HG02840 (cell line): Measurements from ENCODE around the gene MRPS22.

Source experiments
- ATAC-seq: cut with Tn5 transposase; IDR thresholded peaks from one replicate; pipeline ENCODE4 v1.9.1; 2021; ENCODE audit warnings: mild to moderate bottlenecking, moderate library complexity, moderate number of reproducible peaks; ENCODE audit not compliant: unreplicated experiment, low FRiP score

Gene MRPS22

DNA sequence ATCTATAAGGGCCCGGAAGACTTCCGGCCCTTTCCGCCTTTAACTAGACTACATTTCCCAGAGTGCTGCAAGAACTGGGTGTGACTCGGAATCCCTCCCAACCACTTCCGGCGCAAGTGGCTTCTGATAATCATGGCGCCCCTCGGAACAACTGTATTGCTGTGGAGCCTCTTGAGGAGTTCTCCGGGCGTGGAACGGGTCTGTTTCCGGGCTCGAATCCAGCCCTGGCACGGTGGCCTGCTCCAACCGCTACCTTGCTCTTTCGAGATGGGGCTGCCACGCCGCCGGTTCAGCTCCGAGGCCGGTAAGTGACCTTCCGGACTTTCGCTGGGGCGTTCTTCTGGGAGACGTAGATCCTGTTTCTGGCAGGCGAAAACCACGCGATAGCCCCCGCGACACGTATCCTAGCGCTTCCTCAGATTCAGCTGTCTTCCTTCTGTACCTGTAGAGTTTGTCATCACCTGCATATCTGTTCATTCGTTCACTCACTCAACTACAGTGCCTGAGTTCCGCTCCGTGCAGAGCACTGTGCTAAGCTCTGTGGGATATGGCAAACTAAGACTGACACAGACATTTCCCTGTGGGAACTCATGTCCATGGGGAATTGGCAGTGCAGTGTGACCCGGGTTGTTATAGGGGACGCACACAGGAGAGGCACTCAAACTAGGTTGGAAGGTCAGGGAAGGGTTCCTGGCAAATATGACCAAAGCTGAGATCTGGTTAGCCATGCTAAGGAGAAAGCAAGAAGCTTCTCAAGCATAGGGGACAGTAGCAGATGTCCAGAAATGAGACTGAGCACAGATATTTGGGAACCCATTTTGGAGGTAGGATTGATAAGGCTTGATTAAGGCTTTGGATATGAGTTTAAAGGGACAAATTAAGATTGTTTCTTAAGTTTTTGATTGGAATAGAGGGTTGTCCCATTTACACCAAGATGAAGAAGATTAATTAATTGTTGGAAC lies at the start of gene MRPS22:
TSS of gene MRPS22 (plus strand) at position 126 of the 962 bp plus-strand sequence. CDS start at position 133, 7 bp downstream.
- ATAC-seq: peak; percentile 96

DNA sequence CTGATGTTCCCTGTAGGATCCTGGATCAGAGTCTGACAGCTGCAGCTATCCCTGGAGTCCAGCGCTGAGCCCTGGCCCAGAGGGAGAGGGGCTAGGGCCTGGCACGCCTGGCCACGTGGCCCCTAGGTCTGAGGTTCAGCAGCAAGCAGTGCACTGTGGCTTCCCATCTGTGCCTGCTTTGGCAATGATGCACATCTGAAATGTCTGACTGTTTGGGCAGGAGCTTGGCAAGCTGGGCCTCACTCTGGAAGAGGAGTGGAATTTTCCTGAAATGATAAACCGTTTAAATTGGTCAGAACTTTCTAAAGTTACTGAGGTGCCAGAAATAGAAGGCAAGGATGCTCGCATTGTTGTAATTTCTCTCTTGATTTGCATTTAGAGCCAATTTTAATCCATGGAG lies 48.8 kb upstream of the MRPS22 start:
- ATAC-seq: no peak

DNA sequence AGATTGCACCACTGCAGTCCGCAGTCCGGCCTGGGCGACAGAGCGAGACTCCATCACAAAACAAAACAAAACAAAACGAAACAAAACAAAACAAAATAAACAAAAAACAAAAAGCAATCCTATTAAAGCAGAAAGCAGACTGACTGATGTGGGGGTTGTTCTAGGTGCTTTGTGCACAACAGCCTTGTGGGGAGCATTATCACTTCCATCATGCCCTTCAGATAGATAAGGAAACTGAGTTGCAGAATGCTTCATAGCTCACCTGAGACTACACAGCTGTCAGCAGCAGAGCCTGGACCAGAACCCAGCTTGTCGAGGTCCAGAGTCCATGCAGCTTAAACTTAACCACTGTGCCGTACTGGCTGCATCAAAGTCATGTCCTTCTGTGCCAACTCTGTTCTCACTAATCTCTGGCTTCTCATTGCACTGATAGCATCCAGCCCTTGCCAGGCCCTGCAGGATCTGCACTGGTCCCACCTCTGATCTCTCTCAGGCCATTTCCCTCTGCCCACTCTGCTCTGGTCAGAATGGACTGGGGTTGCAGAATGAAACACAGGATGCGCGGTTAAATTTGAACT lies 47.6 kb upstream of the MRPS22 start:
- no peak for ATAC-seq

DNA sequence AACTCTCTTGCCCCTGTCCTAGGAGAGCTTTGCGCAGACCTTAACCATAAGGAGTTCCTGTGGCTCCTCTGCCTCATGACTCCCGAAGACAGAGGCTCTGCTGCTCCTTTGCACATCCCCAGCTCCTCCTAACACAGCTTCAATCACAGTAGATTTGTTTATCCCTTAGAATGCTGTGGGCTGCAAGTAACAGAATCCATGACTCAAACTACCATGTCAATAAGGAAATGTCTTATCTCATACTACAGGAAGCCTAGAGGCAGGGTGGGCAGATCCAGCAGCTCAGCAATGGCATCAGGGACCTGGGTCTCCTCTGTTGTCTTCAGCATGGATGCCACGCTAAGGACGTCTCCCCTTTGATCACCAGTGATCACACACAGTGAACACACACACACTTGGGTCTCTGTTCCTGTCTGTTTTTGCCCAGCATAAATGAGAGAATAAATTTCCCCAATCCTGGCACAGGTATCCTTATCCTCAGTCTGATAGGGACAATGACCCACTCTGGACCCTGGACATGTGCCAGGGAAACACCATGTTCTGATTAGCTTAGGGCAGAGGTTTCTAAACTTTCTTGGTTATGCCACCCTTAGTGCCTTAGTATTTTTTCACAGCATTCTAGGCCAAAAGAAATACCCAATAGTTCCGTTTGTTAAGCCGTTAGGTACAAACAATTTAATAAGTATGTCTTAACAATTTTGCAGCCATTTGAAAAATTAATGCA lies 46.1 kb upstream of the MRPS22 start:
- ATAC-seq: no peak

DNA sequence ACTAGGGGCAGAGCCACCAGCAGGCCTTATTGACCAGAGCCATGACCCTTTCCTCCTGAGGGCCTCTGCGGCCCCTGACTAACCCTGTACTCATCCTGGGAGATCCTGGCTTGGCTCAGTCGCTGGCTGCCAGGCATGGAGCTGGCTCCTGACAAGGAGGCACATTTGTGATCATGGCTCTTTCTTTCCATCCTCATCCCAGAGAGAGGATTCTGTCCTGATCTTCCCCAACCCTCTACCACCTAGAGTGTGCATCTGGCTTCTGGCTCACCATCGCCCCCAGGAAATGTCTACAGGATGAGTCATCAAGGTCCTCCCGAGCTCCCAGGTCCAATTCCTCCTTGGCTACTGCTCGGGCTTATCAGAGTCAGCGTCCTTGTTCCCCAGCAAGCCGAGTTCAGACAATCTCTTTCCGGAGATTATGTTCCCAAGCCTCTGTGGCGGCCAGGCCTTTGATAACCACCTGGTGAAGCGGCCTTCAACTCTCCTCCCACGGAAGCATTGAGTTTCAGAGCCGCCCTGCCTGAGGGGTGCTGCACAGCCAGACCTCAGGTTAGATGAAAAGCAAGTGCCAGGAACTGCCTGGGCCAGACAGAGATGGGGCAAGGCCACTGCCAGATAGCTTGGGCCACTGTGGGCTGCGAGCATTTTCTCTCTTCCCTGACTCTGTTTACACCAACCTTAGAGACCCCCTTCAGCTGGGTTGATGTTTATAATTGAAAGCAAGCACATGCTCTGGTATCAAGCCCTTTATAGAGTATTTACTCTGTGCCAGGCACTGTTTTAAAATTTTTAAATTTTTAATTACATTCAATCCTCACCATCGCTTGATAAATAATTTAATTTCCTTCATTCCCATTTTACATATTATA lies 44.3 kb upstream of the MRPS22 start:
- no peak for ATAC-seq

DNA sequence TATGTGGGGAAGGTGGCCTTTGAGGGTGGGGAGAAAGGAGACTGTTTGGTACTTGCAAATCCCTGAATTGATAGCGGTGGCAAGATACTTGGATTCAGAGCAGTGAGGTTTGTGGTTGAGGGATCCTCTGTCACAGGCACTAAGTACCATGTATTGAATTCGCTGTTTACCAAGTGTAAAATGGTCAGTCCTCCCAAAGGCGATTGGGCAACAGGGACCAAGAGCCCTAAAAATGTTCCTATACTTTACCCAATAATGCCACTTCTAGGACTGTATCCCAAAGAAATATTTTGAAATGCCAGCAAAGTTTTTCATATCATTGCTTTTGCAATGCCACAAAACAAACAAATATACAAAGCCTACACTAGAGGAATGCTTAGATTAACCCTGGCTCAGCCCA lies 43.4 kb upstream of the MRPS22 start:
- no peak for ATAC-seq

DNA sequence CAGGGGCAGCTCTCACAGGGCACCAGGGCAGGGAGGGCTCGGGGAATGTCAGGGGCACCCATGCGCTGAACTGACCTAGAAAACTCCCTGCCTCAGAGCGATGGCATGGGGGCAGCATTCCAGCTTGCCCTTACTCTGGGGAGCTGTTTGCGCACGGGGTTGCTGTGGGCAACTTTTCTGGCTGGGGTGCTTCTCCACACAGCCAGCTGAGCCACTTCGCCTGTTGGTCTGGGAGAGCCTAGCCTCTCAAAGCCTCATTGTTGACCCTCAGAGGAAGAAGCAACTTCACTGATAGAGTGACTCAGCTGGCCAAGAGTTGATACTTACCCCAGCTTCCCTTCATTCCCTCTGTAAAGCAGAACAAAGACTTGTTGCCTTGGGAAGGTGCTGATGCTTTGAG lies 42.6 kb upstream of the MRPS22 start:
- ATAC-seq: no peak

DNA sequence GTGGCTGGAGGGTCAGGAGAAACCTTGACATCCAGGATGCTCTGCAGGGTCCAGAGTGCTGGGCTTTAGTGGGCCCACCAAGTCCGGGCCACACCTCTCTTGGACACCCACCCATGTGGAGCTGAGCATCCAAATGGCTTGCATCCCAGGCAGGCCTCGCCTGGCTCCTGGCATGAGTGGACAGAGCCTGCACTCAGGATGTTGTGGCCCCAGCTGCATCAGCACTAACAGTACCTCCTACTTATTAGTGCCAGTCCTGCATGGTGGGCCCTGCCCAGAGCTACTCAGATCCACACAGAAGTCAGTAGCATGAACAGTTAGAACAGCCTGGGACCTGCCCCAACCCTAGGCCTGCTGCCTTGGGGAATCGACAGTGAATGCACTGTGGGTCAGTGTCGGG lies 42.2 kb upstream of the MRPS22 start:
- ATAC-seq: no peak

DNA sequence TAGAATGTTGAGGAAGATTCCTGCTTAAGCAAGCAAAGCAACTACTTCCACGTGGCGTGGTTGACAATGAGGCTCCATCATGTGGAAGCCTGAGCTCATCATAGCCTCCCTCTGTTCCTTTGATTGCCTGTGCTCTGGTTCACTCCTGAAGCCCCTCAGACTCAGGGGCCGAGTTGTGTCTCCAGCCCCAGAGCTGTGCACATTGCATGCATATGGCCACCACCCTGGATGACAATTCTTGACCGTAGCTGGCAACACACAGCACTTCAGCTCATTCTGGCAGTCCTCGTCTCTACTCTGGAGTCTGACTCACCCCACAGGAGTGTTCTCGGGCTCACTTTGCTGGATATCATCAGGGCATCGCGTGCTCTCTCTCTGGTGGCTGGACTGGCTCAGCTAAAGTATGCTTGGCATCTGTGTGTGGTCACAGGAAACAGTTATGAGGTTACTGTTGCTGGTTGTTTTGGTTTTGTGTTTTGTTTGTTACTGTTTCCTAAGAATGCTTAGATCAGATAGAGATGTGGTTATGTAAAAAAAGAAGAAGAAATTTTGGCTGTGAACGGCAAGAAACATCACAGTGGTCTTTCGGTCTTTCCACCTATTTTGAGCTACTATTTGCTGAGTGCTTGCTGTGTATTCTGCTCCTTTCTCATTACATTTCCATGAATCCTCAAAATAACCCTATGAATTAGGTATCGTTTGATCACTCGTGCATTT lies 41.6 kb upstream of the MRPS22 start:
- ATAC-seq: no peak

DNA sequence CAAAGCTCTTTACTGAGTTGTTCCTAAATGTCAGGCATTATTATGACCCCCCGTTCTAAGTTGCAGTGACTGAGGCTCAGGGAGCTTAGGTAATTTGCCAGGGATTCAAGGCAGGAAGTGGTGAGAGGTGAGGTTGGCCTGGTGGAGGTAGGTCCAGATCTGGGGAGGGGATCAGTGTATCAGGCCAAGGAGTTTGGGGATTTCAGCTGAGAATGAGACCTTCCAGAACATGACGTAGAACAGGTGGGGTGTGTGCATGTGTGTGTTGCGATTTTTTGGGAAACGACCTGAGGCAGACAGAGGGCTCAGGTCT lies 41.1 kb upstream of the MRPS22 start:
- ATAC-seq: no peak

DNA sequence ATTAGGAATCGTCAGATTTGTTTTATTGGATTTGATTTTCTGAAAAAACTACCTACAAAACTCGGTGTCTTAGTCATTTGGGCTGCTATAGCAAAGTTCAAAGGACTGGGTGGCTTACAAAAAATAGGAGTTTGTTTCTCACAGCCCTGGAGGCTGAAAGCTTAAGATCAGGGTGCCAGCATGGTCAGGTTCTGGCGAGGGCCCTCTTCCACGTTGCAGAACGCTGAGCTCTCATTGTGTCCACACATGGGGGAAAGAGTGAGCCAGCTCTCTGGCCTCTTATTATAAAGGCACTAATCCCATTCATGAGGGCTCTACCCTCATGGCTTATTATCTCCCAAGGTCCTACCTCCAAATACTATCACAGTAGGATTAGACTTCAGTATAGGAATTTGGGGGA lies 40.6 kb upstream of the MRPS22 start:
- no peak for ATAC-seq

DNA sequence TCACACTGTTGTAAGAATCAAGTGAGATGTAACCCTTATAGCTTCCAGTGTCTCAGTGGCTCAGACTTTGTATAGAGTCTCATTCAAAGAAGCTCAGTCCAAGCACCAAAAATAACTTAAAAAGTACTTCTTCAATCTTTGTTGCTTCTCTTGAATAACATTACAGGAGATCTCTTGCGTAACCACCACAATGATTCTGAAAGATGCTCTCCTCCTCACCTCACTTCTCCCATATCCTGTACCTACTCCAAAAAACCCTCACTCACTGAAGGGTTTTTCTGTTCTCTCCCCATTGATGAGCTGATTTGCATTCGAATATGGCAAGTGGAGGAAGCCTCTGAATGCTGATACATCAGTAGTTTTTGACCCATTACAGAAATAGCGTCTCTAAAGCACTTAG lies 39.4 kb upstream of the MRPS22 start:
- no peak for ATAC-seq

DNA sequence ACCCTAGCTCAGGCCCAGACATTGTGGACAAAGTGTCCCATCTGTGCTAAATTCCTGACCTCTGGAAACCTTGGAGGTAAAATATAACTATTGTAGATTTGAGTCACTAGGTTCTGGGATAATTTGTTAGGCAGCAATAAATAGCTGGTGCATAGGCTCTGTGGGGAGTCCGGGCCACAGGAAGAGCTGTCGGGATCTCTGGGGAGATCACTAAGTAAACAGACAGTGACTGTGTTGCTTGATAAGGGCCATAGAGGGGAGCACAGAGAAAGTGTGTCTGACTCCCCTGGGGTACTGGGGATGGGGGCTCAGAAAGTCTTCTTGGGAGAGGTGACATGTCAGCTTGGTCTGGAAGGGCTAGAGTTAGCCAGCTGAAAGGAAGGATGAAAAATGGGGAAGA lies 37.7 kb upstream of the MRPS22 start:
- no peak for ATAC-seq

DNA sequence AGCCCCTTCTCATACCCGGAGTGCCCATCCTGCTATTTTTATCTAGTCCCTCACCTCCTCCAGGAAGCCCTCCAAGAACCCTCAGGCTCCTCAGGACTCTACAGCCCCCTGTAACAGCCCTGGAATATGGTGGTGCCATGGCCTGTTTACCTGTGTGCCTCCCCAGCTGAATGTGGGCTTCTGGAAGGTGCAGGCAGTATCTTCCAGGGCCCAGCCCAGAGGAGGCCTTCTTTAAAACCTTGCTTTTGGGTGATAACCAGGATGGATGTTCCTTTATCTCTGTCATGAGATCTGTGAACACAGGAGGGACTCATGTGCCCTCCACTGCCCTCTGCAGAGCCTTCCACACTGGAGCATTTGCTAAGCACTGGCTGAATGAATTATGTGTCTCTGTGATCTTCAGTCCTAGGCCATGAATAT lies 36.7 kb upstream of the MRPS22 start:
- ATAC-seq: no peak

DNA sequence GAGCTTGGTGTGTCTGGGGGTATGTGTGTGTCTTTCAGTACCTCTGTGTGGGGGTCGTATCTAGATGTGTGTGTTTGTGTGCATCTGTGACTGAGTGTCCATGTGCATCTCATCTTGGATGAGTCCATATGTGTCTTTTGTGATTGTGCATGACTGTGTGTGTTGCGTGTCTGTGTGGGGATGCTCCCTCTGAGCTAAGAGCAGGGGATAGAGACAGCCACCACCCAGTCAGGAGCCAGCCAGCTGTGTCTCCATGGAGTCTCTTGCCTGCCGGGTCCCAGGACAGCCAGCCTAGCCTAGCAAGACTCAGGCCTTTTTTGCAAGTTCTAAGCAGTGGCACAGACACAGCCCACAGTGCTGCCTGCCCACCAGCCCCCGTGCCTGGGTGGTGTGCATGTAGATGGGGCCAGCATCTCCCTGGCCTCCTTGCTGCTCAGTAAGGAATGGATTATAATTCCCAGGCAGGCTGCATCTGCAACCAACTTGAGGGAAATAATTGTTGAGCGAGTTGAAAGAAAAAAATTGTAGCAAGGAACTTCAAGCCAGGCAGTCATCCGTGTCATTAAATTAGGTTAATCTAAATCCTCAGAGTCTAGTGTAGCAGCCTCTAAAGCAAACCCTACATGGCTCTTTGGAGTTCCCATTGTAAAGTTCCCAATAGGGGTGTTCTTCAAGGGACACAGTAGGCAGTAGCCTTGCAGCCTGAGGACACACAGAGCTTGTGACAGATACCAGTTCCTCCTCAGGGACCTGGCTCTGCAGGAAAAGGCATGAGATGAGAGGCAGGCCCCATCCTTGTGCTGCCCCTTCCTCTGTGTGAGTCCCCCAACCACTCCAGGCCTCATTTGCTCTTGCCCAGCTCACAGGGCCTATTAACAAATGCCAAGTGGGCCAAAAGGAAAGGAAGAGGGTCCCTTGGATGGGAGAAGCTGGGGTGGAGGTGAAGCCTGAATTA lies 35.9 kb upstream of the MRPS22 start:
- ATAC-seq: no peak

DNA sequence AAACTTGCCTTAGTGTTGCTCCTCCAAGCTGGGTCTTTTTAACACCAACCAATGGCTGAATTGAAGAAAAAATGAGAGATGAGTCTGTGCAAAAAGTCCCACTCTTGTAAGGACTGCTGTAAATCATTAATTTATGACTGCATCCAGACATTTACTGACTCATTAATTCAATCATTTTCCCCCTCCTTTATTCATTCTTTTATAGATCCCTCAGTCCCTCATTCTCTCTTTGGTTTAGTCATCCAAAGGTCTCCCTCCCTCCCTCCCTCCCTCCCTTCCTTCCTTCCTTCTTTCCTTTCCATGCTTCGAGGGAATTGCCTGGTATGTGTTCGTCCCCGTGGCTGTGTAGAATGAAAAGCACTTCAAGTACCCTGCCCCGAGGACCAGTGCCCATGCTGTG lies 35.3 kb upstream of the MRPS22 start:
- no peak for ATAC-seq

DNA sequence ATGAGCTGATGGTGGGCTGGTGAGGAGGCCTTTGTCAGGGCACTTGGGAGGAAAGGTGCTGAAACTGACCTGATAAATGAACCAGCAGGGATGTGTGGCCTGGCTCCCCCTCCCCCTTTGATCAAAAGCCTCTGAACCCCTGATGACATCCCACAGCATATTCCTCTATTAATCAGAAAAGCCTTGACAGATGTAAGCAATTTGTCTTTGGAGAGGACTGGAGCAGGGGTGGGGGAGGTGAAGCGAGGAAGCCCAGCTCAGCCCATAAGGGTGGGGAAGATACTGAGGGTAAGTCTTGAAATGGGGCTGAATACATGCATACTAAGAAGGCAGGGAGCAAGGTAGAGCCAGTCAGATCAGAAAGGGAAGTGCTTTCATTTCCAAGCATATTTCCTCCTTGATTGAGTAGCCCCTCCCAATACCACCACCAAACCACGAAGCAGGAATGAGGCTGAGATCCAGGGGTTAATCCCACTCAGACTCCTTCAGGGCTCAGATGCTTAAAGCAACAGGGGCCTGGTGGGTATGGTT lies 34.7 kb upstream of the MRPS22 start:
- no peak for ATAC-seq

DNA sequence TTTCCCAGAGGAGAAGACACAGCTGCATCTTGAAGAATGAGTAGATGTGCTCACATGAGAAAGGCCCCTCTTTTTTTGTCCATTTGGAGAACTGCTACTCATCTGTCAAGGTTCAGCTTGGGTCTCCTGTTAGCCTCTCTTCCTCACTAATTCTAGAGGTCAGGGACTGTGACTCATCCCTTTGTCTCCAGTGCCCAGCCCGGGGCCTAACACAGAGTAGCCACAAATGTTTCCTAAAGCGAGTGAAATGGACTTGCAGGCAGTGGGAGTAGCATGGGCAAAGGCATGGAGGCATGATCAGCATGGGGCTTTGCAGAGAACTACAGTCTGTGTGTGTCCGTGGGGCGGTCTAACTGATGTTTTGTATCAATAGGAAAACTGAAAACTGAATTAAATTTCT lies 33.9 kb upstream of the MRPS22 start:
- no peak for ATAC-seq
